ENCODE data around the gene KHDRBS2.
A peak's percentile ranks its signal among the peaks of the same experiment; 100 is the strongest.
"Not testable (repeated sequence)": the region's sequence is repeated elsewhere in the genome, so short reads cannot be mapped to it uniquely, and the experiment has no call there.

KHDRBS2 gene

GRCh38 chr6:61841958-61842357 lies 444.1 kb downstream of the KHDRBS2 start:
- no peak for DNase-seq

GRCh38 chr6:61835237-61835636 lies 450.8 kb downstream of the KHDRBS2 start:
- DNase-seq, result no peak

GRCh38 chr6:61833176-61833755 lies 452.8 kb downstream of the KHDRBS2 start:
- DNase-seq, result no peak

GRCh38 chr6:61817716-61818115 lies 468.3 kb downstream of the KHDRBS2 start:
- no peak for DNase-seq

DNA sequence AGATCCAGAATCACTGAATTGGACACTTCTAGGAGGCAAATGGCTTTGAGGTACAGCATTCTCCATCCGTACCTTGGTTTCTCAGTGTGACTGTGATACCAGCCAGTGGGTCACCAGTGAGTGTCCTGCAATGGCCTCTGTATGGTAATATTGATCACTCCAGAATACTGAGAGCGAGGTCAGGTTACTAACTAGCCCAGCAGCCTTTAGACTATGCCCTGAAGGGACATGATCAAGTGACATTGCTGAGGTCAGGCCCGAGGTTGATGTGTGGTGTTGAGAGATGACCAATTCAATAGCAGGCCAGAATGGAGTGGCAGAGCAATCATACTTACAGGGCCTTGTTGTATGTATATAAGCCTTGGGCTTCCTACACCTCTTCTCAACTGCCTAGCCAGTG lies 476.0 kb downstream of the KHDRBS2 start:
- DNase-seq, result no peak

- DNase-seq, result peak; percentile 73
Measured at GRCh38 chr6:61809004-61809595, 476.9 kb downstream of the KHDRBS2 start.

GRCh38 chr6:61787998-61788397 lies 498.0 kb downstream of the KHDRBS2 start:
- DNase-seq, result no peak

DNA sequence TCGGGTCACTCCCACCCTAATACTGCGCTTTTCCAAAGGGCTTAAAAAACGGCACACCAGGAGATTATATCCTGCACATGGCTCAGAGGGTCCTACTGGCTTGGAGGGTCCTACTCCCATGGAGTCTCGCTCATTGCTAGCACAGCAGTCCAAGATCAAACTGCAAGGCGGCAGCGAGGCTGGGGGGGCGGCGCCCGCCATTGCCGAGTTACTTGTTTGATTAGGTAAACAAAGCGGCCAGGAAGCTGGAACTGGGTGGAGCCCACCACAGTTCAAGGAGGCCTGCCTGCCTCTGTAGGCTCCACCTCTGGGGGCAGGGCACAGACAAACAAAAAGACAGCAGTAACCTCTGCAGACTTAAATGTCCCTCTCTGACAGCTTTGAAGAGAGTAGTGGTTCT lies 516.6 kb downstream of the KHDRBS2 start:
- DNase-seq, result not testable (repeated sequence)

GRCh38 chr6:61755739-61756138 lies 530.3 kb downstream of the KHDRBS2 start:
- no peak for DNase-seq

DNA sequence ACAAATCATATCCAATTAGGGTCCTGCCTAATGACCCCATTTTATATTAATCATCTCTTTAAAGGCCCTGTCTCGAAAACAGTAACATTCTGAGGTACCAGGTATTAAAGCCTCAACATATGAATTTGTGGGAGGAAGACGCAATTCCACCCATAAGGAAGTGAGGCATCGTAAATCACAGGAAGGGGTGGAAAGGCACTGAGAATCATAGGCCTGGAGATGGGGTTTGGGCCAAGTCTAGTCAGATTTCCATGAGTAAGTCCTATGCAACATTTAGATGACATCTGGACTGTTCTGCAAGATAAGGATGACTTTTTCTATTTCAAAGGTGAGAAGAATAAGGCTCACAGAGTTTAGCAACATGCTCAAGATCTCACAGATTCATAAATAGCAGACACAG lies 534.0 kb downstream of the KHDRBS2 start:
- no peak for DNase-seq

- no peak for DNase-seq
Measured at GRCh38 chr6:61745994-61746393, 540.0 kb downstream of the KHDRBS2 start.

DNA sequence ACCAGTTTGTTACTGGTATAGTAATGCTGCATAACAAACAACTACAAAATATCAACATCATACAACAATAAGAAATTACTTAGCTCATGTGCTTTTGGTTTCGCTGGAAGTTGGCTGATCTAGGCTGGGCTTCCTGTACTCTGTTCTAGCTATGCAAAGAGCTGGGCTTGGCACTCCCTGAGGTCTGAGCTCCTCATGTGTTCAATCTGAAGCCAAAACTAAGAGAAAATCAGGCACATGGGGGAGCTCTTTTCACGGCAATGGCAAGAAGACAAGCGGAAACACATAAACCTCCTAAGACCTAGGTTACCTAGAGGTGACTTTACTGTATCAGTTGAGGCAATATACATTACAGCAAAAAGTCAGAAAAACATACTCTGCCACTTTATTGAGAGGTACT lies 574.2 kb downstream of the KHDRBS2 start:
- peak; percentile 5 for DNase-seq

GRCh38 chr6:61688165-61688564 lies 597.9 kb downstream of the KHDRBS2 start:
- DNase-seq, result no peak

GRCh38 chr6:61682562-61682961 lies 603.5 kb downstream of the KHDRBS2 start:
- DNase-seq, result no peak

DNA sequence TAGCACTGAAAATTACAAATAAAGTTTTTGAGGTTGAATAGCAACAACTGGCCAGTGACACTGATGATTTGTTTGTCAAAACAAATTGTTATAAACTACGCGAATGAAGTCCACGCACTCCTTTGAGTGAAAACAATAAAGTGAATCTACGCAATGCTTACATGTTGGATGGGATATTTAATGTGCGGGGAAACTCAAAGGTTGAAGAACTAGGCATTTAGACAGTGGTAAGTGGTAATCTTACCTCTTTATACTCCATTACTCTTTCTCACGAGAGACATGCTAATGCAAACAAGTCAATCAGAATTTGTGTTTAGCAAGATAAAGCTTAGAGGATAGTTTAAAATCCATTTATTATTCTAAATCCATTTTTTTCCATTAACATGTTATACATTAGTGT lies 606.4 kb downstream of the KHDRBS2 start:
- DNase-seq, result no peak

DNA sequence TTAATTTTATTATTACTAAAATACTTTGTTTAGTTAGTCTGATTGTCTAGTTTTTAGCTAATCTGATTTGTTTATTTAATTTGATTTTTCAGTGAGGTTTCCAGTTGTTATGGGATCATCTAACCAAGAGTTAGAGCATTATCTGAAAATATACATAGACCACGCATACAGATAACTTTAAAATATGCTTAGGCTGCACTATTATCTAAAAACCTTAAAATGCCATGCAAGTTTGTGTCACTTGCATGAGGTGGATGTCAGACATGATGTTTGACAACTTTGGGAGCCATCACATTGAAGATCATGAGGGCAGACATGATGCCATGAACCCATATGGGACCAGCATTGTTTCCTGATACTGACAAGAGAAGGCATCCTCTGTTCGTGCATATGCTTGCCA lies 610.3 kb downstream of the KHDRBS2 start:
- no peak for DNase-seq

- DNase-seq, result no peak
Measured at GRCh38 chr6:61649845-61650244, 636.2 kb downstream of the KHDRBS2 start.

DNA sequence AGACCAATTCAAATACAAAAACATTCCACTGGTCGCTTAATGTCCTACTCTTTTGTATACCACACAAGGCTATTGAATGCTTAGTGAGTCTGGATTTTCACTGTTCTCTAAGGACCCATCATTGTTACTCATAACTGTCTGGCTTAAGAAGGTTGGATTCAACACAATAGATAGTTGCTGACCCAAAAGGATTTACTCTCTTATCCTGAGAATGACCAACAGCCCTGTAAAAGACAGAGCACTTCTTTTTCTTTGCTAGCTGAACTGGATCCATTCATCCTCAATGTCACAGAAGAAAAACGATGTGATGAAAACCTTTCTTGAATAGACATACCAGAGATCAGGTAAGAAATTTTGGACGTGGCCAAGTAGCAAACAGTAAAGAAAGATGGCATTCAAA lies 645.6 kb downstream of the KHDRBS2 start:
- DNase-seq, result no peak
